ENCODE results near the gene LKAAEAR1.

Gene LKAAEAR1

GRCh38 chr20:64110411-64111068 is 26.3 kb upstream of the LKAAEAR1 start:
- DNase-seq: no peak

- no peak for DNase-seq
Observed at GRCh38 chr20:64109831-64110391, 25.7 kb upstream of the LKAAEAR1 start.

- DNase-seq: no peak
Observed at GRCh38 chr20:64108731-64109681, 24.8 kb upstream of the LKAAEAR1 start.

DNA sequence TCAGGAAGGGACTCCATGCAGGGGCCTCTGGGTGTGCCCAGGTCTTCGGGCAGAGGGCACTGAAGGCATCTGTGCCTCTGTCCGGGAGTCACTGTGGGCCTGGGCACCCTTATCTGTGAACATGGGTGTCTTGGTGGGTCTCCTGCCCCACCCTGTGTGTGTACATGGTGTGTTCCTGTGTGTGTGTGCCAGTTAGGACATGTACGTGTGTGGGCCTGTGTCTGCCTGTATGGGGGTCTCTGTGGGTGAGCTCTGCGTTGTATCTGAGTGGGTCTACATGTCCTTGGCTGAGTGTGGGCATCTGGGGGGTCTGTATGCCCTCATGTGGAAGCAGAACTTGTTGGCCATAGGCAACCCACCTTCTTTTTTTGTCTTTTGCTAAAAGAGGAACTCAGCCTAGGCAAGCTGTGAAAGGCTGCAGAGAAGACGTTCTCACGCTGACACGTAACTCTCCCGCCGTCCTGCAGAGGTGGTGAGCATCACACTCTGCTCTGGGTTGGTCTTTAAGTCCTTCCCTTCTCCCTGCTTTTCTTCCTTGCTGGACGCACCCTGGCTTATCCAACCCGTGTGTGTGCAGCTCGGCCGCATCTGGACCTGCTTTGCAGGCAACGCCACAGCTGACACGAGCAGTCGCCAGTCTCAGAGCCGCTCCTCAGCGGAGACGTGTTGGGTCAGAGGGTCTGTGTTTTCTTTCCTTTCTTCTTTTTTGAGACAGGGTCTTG is 23.7 kb upstream of the LKAAEAR1 start:
- no peak for DNase-seq

DNA sequence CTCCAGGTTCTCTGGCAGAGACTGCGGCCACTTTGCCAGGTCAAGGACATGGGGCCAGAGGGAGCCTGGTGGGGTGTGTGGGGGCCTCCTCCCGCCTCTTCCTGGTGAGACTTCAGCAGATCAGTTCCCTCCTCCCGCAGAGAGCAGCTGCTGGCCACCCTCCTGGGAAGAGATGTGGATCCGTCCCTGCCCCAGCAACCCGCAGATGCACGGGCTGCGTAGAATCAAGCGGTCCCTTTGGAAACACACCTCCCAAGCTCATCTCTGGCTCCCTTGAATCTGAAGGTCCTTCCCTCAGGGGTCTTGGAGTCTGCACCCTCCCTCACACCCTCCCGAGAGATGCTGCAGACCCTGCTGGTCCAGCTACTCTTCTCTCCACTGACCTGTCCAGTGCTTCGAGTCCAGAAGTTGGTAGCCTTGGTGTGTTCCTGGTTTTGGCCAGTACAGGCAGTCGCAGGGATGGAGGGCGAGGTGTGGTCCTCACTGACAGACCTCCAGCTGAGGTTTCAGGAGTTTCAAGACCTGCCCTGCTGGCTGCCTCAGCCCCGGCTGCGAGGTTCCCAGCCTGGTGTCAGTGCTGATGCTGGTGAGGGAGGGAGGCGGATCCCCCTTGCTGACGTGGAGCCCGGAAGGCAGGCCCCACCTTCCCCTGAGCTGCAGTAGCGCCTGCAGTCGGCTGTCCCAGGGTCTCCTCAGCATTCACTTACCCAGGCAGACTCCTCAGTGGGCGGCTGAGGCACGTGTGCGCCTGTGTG is 23.0 kb upstream of the LKAAEAR1 start, which contains the start of gene NPBWR2:
NPBWR2 (minus strand) TSS at position 585 of the 755 bp plus-strand sequence. CDS start 734 bp downstream, outside the sequence.
- no peak for DNase-seq

DNA sequence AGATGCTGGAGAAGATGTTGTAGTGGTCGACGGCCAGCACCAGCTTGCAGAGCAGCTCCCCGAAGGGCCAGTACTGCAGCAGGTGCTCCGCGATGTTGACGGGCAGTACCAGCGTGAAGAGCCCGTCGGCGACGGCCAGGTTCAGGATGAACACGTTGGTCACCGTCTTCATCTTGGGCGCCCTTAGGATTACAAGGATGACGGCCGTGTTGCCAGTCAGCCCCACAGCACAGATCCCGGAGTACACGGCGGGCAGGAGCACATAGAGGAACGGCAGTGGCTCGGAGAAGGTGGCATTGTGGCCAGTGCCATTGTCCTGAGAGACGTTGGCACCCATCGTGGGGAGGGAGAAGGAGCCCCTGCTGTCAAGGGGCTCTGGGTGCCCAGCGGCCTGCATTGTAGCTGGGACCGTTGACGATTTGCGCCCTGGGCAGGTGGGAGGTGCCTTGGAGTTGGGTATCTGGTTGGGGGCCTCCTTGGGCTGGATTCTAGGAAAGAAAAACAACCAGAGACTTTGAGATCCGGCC is 22.3 kb upstream of the LKAAEAR1 start:
- no peak for DNase-seq

DNA sequence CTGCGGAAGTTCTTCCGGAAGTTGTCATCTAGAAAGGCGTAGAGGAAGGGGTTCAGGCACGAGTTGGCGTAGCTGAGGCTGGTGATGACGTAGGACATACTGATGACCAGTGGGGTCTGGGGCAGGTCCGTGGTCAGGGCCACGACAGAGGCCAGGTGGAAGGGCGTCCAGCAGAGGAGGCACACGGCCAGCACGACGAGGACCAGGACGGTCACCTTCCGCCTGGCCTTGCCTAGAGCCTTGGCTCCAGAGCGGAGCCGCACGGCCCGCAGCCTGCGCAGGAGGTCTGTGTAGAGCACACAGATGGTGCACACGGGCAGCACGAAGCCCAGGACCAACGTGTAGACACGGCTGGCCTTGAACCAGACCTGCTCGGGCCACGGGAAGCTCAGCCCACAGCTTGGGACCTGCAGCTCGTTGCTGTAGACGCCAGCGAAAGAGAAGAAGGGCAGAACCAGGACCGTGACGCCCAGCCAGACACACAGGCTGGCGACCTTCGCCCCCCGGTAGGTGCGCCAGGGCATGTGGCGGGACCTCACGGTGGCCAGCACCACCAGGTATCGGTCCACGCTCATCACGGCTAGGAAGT is 21.7 kb upstream of the LKAAEAR1 start:
- DNase-seq: no peak

- DNase-seq: no peak
Observed at GRCh38 chr20:64104667-64105451, 20.7 kb upstream of the LKAAEAR1 start.

- DNase-seq: no peak
Observed at GRCh38 chr20:64103871-64104666, 19.9 kb upstream of the LKAAEAR1 start.

DNA sequence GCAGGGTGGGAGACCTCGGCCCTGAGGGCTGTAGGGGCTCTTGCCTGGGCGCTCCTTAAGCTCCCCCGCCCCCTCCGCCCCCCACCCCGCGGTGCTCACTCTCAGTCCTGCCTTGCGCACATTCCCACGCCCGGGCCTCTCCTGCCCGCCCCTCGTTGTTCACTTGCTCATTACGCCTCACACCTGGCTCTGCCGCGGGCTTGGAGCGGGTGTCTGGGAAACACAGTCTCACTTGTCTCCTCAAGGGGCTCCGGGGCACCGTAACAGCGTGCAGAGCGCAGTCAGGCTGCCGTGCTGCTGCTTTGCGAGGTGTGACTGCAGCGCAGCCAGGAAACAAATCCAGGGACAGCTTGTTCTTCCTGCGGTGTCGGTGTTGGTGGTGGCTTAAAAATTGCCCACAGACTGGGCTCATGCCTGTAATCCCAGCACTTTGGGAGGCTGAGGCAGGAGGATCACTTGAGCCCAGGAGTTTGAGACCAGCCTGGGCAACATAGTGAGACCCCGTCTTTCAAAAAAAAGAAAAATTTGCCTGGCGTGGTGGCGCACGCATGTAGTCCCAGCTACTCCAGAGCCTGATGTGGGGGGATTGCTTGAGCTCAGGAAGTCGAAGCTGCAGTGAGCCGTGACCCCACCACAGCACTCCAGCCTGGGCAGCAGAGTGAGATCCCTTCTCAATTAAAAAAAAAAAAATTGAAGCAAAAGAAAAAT is 18.6 kb upstream of the LKAAEAR1 start:
- DNase-seq: no peak

- no peak for DNase-seq
Observed at GRCh38 chr20:64101731-64102621, 17.8 kb upstream of the LKAAEAR1 start.

DNA sequence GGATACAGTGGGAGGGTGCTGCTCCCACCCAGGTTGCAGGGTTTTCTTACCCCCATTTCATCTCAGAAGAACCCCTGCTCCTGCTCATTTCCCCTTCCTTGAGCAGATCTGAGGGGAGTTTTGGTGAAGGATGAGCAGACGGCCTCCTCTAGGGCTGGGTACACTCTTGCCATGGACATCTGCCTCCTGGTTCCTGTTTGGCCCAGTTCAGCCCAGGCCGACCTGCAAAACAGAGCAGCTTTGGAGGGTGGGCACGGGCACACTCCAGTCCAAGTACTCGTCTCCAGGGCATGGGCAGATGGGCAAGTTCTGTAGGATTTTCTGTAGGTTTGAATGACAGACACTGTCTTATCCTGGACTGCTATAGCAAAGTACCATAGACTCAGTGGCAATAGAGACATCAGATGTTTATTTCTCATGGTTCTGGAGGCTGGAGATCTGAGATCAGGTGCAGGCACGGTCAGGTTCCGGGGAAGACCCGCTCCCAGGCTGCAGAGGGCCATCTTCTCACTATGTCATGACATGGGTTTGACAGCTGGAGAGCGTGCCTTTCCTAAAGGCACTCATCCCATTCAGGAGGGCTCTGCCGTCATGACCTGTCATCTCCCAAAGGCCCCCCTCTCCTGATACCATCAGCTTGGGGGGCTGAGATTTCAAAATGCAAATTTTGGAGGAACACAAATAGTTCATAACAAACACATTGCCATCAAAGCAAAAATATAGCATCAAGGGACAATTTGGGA is 16.9 kb upstream of the LKAAEAR1 start:
- no peak for DNase-seq

- DNase-seq: no peak
Observed at GRCh38 chr20:64100566-64100888, 16.3 kb upstream of the LKAAEAR1 start.

GRCh38 chr20:64099880-64100565 is 15.8 kb upstream of the LKAAEAR1 start:
- DNase-seq: no peak

DNA sequence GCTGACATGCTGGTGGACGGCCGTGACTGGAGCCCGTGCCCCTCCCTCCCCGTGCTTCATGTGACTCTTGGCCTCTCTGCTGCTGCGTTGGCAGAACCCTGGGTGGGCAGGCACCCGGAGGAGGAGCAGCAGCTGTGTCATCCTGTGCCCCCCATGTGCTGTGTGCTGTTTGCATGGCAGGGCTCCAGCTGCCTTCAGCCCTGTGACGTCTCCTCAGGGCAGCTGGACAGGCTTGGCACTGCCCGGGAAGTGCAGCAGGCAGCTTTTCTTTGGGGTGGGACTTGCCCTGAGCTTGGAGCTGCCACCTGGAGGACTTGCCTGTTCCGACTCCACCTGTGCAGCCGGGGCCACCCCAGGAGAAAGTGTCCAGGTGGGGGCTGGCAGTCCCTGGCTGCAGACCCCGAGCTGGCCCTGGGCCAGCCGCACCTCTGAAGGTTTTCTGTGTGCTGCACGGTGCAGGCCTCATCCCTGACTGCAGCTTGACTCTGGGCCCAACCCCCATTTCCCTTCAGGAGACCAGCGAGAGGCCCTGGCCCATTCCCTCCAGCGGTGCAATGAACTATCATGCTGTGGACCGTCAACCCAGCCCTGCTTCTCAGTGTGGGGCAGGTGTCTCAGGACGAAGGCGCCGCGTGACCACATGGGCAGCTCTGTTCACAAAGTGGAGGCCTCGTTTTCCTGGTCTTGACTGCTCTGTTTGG is 15.0 kb upstream of the LKAAEAR1 start:
- DNase-seq: no peak

GRCh38 chr20:64098471-64099013 is 14.3 kb upstream of the LKAAEAR1 start:
- no peak for DNase-seq

Data from amniotic stem cell (primary cell).